Omental fat pad (tissue), 4 donors: ENCODE results near the gene GPBP1. TPM values are rescaled to one million over a fixed set of nuclear protein-coding genes. Genes with fewer than 3 reads are reported as not detected.
A peak's percentile ranks its signal among the peaks of the same experiment; 100 is the strongest.

Source experiments
- ATAC-seq: fragments of 150-250 bp; one replicate; pipeline ENCODE4 v1.9.1; 2016; ENCODE audit warnings: mild to moderate bottlenecking, moderate library complexity; ENCODE audit not compliant: low FRiP score
- DNase-seq: peaks from one replicate; pipeline ENCODE4 v3.0.0-alpha.2; 2019; ENCODE audit warnings: low spot score
- total RNA-seq, 4 donors: library from RNA; depleted of rRNA; stranded (reverse); fragments of >200 nt; gene quantifications; one replicate each; pipeline ENCODE4 v1.1.0, GENCODE V29; 2016
- TF ChIP-seq, protein P1 (sequence below), 3 donors: fragments of 450-650 bp; IDR thresholded peaks; one replicate each; pipeline ENCODE4 v1.5.1; 2016 to 2017; ENCODE audit warnings: antibody characterized with exemption in 3 of 3, mild to moderate bottlenecking in 3 of 3, moderate library complexity in 2 of 3

GPBP1 gene
- total RNA-seq = 10 to 100 TPM; 56.1 to 99.0 (median 83.3) TPM

GRCh38 chr5:57173319-57174127 lies at the start of gene GPBP1:
GPBP1 (plus strand) TSS chr5:57174059; CDS start chr5:57214131, 40,072 bp downstream.
- TF ChIP-seq, protein P1, sequence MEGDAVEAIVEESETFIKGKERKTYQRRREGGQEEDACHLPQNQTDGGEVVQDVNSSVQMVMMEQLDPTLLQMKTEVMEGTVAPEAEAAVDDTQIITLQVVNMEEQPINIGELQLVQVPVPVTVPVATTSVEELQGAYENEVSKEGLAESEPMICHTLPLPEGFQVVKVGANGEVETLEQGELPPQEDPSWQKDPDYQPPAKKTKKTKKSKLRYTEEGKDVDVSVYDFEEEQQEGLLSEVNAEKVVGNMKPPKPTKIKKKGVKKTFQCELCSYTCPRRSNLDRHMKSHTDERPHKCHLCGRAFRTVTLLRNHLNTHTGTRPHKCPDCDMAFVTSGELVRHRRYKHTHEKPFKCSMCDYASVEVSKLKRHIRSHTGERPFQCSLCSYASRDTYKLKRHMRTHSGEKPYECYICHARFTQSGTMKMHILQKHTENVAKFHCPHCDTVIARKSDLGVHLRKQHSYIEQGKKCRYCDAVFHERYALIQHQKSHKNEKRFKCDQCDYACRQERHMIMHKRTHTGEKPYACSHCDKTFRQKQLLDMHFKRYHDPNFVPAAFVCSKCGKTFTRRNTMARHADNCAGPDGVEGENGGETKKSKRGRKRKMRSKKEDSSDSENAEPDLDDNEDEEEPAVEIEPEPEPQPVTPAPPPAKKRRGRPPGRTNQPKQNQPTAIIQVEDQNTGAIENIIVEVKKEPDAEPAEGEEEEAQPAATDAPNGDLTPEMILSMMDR (IDR thresholded peaks at IDR 0.05) = no peak
- peak; percentile 99 for DNase-seq
- ATAC-seq = peak; percentile 92

DNA sequence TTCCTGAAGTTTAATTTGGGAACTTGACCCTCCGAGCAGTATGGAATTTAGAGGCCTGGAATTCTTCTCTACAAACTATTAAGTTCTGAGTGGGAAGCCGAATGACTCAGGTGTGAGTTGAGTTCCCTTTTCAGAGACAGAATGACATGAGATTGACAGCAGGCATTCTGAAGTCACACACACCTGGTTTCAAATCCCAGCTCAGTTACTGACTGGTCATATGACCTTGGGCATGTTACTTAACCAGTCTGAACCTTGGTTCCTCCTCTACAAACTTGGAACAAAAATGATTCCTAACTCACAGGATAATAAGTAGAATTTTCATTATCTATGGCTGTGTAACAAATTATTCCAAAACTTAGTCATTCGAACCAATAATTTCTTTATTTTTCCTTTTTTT lies 45.5 kb upstream of the GPBP1 start:
- no peak for DNase-seq
- ATAC-seq = no peak
- TF ChIP-seq, protein P1 (IDR thresholded peaks at IDR 0.05) = no peak

DNA sequence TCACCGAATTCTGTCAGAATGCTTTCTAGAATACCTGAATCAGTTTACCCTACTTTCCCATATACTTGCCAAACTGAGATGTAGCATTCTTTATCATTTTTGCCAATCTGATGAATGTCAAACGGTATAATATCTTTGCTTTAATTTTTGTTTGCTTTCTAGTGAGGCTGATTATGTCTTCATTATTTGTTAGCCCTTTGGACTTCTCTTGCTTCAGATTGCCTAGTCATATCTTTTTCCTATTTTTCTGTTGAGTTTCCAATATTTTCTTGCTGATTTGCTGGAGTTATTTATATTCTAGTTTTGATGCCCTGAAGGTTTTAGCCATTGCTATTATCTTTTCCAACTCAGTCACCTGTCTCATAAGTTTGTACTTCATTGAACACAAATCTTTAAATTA lies 40.3 kb upstream of the GPBP1 start:
- DNase-seq = no peak
- TF ChIP-seq, protein P1 (IDR thresholded peaks at IDR 0.05) = no peak
- no peak for ATAC-seq

DNA sequence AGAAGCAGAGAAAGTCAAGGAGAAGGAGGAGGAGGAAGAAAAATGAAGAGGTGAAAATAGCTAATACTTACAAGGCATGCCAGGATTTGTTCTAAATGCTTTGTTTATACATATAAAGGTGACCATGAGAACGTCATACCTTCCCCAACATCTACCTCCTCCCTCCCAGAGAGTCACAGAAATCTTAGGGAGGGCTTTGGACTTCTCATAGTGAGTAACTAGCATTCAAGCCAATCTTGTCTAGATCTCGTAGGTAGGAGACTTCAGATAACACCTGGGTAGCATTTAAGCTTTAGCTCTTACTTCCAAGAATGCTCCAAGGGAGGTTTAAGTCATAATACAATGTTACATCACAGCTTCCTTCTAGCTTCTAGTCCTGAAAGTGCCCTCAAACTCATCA lies 36.5 kb upstream of the GPBP1 start:
- ATAC-seq (no peak), DNase-seq (no peak)
- TF ChIP-seq, protein P1 (IDR thresholded peaks at IDR 0.05) = no peak

DNA sequence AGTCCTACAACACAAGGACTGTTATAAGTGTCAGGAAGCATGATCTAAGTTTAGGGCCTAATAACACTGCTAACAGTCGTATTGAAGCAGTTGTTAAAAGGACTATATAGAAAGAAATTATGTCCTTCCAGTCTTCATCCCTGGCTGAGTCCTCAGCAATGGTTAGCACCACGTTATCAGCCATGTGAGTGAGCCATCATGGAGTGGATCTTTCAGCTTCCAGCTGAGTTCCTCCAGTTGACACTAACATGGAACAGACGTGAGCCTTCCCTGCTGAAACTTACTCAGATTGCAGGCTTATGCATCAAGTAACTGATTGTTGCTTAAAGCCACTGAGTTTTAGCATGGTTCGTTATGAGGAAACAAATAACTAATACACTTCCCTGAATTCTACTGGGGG lies 21.5 kb upstream of the GPBP1 start:
- no peak for ATAC-seq
- TF ChIP-seq, protein P1 (IDR thresholded peaks at IDR 0.05) = no peak
- DNase-seq = no peak

- DNase-seq (no peak), ATAC-seq (no peak)
- TF ChIP-seq, protein P1 (IDR thresholded peaks at IDR 0.05) = no peak
Observed at GRCh38 chr5:57155033-57155432, 18.8 kb upstream of the GPBP1 start.

- TF ChIP-seq, protein P1 (IDR thresholded peaks at IDR 0.05) = no peak
- no peak for ATAC-seq
Observed at GRCh38 chr5:57157131-57157530, 16.7 kb upstream of the GPBP1 start.

More at GRCh38 chr5:57157131-57157530, 16.7 kb upstream of the GPBP1 start:
- no peak for DNase-seq
